Measurements from ENCODE around the gene TMEM126B.
"Not testable (repeated sequence)": the region's sequence is repeated elsewhere in the genome, so short reads cannot be mapped to it uniquely, and the experiment has no call there.

The TMEM126B gene

DNA sequence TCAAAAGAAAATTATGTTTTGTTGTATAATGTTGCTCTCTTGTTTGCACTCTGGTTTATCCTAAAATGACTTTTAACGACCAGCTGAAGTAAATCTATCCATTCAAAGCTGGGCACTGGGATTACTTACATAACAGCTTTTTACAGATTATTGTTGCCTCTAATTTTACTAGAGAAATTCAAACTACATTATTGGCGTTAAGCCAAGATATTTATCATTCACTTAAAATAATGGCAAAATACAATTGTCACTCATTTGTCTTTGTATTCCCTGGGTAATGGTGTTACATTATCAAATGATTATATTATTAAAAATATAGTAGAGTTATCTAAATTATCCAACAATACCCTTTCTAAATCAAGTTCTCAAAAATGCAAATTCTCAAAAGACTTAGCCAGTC lies 31.5 kb upstream of the TMEM126B start:
- TF ChIP-seq, protein P1, sequence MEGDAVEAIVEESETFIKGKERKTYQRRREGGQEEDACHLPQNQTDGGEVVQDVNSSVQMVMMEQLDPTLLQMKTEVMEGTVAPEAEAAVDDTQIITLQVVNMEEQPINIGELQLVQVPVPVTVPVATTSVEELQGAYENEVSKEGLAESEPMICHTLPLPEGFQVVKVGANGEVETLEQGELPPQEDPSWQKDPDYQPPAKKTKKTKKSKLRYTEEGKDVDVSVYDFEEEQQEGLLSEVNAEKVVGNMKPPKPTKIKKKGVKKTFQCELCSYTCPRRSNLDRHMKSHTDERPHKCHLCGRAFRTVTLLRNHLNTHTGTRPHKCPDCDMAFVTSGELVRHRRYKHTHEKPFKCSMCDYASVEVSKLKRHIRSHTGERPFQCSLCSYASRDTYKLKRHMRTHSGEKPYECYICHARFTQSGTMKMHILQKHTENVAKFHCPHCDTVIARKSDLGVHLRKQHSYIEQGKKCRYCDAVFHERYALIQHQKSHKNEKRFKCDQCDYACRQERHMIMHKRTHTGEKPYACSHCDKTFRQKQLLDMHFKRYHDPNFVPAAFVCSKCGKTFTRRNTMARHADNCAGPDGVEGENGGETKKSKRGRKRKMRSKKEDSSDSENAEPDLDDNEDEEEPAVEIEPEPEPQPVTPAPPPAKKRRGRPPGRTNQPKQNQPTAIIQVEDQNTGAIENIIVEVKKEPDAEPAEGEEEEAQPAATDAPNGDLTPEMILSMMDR (IDR thresholded peaks at IDR 0.05; ENCODE audit: insufficient read depth, low read length, poor library complexity, severe bottlenecking), result no peak
- no peak for DNase-seq (ENCODE audit: extremely low read depth, insufficient read length)
- Histone ChIP-seq H3K4me3 (replicated peaks; ENCODE audit: low read depth, low read length) (no peak overlapping the region), H3K36me3 (ENCODE audit: control insufficient read depth, insufficient read depth, low read length) (no peaks in the 10 kb centered on the region), H3K27me3 (replicated peaks; ENCODE audit: control insufficient read depth, insufficient read depth, low read length) (no peaks in the 10 kb centered on the region)

DNA sequence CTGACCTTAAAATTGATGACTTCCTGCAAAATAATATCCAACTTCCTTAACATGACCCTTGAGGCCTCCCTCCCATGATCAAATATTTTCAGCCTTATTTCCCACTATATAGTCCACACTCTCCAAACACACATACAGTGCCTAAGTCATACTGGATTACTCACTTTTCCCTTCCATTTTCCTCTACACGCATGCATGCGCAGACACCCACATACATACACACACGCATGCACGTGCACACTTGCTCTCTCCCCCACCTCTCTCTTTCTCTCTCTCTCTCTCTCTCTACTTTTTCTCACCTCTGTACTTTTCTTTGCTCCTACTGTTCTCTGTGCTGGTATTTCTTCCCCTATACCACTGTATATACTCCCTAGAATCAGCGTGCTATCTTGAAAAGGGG lies 29.3 kb upstream of the TMEM126B start:
- no peak for DNase-seq (ENCODE audit: extremely low read depth, insufficient read length)
- H3K4me3 ChIP-seq (replicated peaks; ENCODE audit: low read depth, low read length), result no peak overlapping the region
- no peaks in the 10 kb centered on the region for H3K36me3 ChIP-seq (ENCODE audit: control insufficient read depth, insufficient read depth, low read length)
- TF ChIP-seq, protein P1 (IDR thresholded peaks at IDR 0.05; ENCODE audit: insufficient read depth, low read length, poor library complexity, severe bottlenecking), result no peak
- H3K27me3 ChIP-seq (replicated peaks; ENCODE audit: control insufficient read depth, insufficient read depth, low read length), result no peaks in the 10 kb centered on the region

DNA sequence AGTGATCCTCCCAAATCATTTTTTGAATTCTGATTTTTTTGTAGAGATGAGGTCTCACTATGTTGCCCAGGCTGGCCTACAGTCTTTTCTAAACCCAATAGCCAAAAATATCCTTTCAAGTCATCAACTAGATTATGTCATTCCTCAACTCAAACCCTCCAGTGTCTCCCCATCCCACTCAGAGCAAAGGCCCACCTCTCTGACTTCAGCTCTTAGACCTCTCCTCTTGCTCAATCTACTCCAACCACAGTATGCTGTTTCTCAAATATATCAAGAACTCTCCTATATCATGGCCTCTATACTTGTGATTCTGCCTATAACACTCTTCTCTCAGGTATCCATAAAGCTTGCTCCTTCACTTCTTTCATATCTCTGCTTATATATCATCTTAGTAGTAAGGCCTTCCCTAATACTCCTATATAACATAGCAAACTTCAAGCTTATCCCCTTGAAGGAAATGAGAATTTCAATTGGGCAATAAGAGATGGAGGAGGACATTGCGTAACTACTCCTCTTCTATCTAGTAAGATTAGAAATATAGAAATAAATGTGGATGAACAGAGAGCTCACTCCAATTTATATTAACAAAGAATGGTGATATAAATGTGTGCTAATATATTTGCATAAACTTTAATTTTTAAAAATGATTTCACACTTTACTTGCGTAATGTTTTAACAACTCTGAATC lies 25.7 kb upstream of the TMEM126B start:
- DNase-seq (ENCODE audit: extremely low read depth, insufficient read length), result no peak
- Histone ChIP-seq H3K36me3 (ENCODE audit: control insufficient read depth, insufficient read depth, low read length) (no peaks in the 10 kb centered on the region), H3K27me3 (replicated peaks; ENCODE audit: control insufficient read depth, insufficient read depth, low read length) (no peaks in the 10 kb centered on the region), H3K4me3 (replicated peaks; ENCODE audit: low read depth, low read length) (no peak overlapping the region)
- TF ChIP-seq, protein P1 (IDR thresholded peaks at IDR 0.05; ENCODE audit: insufficient read depth, low read length, poor library complexity, severe bottlenecking), result no peak

DNA sequence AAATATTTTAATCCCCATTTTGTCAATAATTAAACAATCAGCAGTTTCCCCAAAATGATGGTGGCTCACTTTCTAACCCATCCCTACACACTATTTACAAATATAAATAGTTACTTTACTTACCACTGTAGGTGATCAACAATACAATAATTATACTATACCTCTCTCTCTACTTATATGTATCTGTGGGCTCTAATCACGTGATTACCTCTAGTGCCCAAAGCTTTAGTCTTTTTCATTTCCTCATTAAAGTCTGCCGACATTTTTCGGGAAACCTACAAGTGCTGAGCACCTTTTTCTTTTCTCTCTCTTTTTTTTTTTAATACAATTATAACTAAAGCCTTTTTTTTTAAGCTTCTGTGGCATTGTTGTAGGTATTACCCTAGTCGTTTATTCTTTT lies 25.2 kb upstream of the TMEM126B start:
- TF ChIP-seq, protein P1 (IDR thresholded peaks at IDR 0.05; ENCODE audit: insufficient read depth, low read length, poor library complexity, severe bottlenecking), result no peak
- Histone ChIP-seq H3K27me3 (replicated peaks; ENCODE audit: control insufficient read depth, insufficient read depth, low read length) (no peaks in the 10 kb centered on the region), H3K4me3 (replicated peaks; ENCODE audit: low read depth, low read length) (no peak overlapping the region), H3K36me3 (ENCODE audit: control insufficient read depth, insufficient read depth, low read length) (no peaks in the 10 kb centered on the region)
- no peak for DNase-seq (ENCODE audit: extremely low read depth, insufficient read length)

DNA sequence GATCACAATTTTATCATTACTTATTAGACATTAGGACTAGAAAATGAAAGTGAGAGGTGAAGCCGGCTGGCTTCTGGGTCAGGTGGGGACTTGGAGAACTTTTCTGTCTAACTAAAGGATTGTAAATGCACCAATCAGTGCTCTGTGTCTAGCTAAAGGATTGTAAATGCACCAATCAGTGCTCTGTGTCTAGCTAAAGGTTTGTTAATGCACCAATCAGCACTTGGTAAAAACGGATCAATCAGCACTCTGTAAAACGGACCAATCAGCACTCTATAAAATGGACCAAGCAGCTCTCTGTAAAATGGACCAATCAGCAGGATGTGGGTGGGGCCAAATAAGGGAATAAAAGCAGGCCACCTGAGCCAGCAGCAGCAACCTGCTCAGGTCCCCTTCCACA lies 22.2 kb upstream of the TMEM126B start:
- H3K4me3 ChIP-seq (replicated peaks; ENCODE audit: low read depth, low read length); DNase-seq (ENCODE audit: extremely low read depth, insufficient read length); H3K36me3 ChIP-seq (ENCODE audit: control insufficient read depth, insufficient read depth, low read length); H3K27me3 ChIP-seq (replicated peaks; ENCODE audit: control insufficient read depth, insufficient read depth, low read length): not testable (repeated sequence)

DNA sequence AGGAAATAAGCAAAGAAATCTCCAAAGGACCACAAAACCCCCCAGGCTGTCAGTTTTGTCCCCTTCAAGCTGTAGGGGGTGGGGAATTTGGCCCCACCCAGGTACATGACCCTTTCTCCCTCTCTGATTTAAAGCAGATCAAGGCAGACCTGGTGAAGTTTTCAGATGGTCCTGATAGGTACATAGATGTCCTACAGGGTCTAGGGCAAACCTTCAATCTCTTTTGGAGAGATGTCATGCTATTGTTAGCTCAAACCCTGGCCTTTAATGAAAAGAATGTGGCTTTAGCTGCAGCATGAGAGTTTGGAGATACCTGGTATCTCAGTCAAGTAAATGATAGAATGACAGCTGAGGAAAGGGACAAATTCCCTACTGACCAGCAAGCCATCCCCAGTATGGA lies 19.8 kb upstream of the TMEM126B start:
- H3K36me3 ChIP-seq (ENCODE audit: control insufficient read depth, insufficient read depth, low read length); H3K4me3 ChIP-seq (replicated peaks; ENCODE audit: low read depth, low read length); H3K27me3 ChIP-seq (replicated peaks; ENCODE audit: control insufficient read depth, insufficient read depth, low read length); DNase-seq (ENCODE audit: extremely low read depth, insufficient read length): not testable (repeated sequence)

DNA sequence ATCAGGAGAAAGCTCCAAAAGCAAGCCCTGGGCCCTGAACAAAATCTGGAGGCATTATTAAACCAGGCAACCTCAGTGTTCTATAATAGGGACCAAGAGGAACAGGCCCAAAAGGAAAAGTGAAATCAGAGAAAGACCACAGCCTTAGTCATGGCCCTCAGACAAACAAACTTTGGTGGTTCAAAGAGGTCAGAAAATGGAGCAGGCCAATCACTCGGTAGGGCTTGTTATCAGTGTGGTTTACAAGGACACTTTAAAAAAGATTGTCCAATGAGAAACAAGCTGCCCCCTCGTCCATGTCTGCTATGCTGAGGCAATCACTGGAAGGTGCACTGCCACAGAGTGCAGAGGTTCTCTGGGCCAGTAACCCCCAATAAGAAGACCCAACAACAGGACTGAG lies 19.1 kb upstream of the TMEM126B start:
- H3K4me3 ChIP-seq (replicated peaks; ENCODE audit: low read depth, low read length); DNase-seq (ENCODE audit: extremely low read depth, insufficient read length); H3K36me3 ChIP-seq (ENCODE audit: control insufficient read depth, insufficient read depth, low read length); H3K27me3 ChIP-seq (replicated peaks; ENCODE audit: control insufficient read depth, insufficient read depth, low read length): not testable (repeated sequence)

DNA sequence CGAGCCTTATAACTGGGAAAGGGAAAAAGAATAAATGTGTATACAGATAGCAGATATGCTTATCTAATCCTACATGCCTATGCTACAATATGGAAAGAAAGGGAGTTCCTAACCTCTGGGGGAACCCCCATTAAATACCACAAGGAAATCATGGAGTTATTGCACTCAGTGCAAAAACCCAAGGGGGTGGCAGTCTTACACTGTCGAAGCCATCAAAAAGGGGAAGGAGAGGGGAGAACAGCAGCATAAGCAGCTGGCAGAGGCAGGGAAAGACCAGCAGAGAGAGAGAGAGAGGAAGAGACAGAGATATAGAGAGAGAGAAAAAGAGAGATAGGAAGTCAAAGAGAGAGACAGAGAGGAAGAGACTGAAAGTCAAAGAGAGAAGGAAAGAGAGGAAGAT lies 16.8 kb upstream of the TMEM126B start:
- H3K27me3 ChIP-seq (replicated peaks; ENCODE audit: control insufficient read depth, insufficient read depth, low read length); H3K36me3 ChIP-seq (ENCODE audit: control insufficient read depth, insufficient read depth, low read length); H3K4me3 ChIP-seq (replicated peaks; ENCODE audit: low read depth, low read length); DNase-seq (ENCODE audit: extremely low read depth, insufficient read length): not testable (repeated sequence)

Data from GM06990 (cell line).